Ishikawa (cell line): ENCODE data around the gene CYB561.

ENCODE experiments used
- CEBPB ChIP-seq: IDR thresholded peaks from 2 replicates; pipeline ENCODE4 v1.6.1; 2012
- CREB1 ChIP-seq: IDR thresholded peaks from 2 replicates; pipeline ENCODE4 v1.6.1; 2012; ENCODE audit warnings: low read depth
- EGR1 ChIP-seq: IDR thresholded peaks from 2 replicates; pipeline ENCODE4 v1.6.1; 2012
- EP300 ChIP-seq: IDR thresholded peaks from 2 replicates; pipeline ENCODE4 v1.6.1; 2012; ENCODE audit warnings: borderline replicate concordance
- FOXM1 ChIP-seq: IDR thresholded peaks from 2 replicates; pipeline ENCODE4 v1.6.1; 2012; ENCODE audit warnings: low read depth, borderline replicate concordance
- NFIC ChIP-seq: IDR thresholded peaks from 2 replicates; pipeline ENCODE4 v1.6.1; 2012
- RAD21 ChIP-seq: IDR thresholded peaks from 2 replicates; pipeline ENCODE4 v1.6.1; 2012; ENCODE audit warnings: low read depth
- TAF1 ChIP-seq: IDR thresholded peaks from 2 replicates; pipeline ENCODE4 v1.6.1; 2012; ENCODE audit warnings: low read depth, mild to moderate bottlenecking
- TCF12 ChIP-seq: IDR thresholded peaks from 2 replicates; pipeline ENCODE4 v1.6.1; 2012; ENCODE audit warnings: low read depth
- YY1 ChIP-seq: IDR thresholded peaks from 2 replicates; pipeline ENCODE4 v1.6.1; 2012; ENCODE audit warnings: low read depth
- ZBTB7A ChIP-seq: IDR thresholded peaks from 2 replicates; pipeline ENCODE4 v1.6.1; 2012; ENCODE audit warnings: low read depth
- TF ChIP-seq, protein P1 (sequence below): IDR thresholded peaks from 2 replicates; pipeline ENCODE4 v1.6.1; 2012; ENCODE audit warnings: low read depth, mild to moderate bottlenecking
- TF ChIP-seq, protein P2 (sequence below): IDR thresholded peaks from 2 replicates; pipeline ENCODE4 v1.6.1; 2012
- TF ChIP-seq, protein P3 (sequence below): IDR thresholded peaks from 2 replicates; pipeline ENCODE4 v1.6.1; 2012

DNA sequence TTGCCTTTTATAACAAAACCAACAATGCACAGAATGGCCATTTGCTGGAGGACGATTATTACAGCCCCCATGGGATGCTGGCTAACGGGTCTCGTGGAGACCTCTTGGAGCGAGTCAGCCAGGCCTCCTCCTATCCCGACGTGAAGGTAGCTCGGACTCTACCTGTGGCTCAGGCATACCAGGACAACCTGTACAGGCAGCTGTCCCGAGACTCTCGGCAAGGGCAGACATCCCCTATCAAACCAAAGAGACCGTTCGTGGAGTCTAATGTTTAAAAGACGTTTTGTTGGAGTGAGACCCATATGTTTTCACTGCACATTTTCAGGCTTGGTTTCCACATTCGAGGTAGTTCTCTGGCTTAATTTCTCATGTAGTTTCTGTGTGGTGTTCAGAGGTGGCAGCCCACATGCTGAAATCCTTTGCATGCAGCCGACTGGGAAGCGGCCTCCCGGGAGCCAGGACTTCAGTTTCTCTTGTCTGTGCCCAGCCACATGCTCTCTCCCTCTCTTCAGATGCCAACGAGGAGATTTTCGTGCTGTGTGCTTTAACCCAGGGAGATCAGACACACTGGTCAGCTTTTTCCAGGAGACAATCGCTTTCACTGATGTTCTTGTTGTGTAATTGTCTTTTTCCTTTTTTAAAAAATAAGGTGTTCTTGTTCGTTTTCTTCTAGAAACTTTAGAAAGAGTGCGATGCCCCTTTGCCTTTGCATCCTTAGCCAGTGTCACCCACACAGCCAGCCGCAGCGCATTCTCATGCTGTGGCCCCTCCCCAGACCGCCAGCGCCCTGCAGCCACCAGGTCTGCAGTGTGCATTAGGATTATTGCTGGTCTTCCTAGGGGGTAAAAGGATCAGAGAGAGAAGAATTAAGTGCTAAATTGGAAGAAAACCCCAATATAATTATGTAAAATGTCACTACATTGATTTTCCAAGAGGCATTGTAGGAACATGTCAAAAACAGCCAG is 24.1 kb downstream of the CYB561 start:
- TF ChIP-seq RAD21, result no peak
- no peak for TF ChIP-seq TCF12
- TF ChIP-seq FOXM1, result no peak
- no peak for TF ChIP-seq EGR1
- TF ChIP-seq, protein P1, sequence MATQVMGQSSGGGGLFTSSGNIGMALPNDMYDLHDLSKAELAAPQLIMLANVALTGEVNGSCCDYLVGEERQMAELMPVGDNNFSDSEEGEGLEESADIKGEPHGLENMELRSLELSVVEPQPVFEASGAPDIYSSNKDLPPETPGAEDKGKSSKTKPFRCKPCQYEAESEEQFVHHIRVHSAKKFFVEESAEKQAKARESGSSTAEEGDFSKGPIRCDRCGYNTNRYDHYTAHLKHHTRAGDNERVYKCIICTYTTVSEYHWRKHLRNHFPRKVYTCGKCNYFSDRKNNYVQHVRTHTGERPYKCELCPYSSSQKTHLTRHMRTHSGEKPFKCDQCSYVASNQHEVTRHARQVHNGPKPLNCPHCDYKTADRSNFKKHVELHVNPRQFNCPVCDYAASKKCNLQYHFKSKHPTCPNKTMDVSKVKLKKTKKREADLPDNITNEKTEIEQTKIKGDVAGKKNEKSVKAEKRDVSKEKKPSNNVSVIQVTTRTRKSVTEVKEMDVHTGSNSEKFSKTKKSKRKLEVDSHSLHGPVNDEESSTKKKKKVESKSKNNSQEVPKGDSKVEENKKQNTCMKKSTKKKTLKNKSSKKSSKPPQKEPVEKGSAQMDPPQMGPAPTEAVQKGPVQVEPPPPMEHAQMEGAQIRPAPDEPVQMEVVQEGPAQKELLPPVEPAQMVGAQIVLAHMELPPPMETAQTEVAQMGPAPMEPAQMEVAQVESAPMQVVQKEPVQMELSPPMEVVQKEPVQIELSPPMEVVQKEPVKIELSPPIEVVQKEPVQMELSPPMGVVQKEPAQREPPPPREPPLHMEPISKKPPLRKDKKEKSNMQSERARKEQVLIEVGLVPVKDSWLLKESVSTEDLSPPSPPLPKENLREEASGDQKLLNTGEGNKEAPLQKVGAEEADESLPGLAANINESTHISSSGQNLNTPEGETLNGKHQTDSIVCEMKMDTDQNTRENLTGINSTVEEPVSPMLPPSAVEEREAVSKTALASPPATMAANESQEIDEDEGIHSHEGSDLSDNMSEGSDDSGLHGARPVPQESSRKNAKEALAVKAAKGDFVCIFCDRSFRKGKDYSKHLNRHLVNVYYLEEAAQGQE, result no peak
- TF ChIP-seq CREB1, result no peak
- TF ChIP-seq, protein P2, sequence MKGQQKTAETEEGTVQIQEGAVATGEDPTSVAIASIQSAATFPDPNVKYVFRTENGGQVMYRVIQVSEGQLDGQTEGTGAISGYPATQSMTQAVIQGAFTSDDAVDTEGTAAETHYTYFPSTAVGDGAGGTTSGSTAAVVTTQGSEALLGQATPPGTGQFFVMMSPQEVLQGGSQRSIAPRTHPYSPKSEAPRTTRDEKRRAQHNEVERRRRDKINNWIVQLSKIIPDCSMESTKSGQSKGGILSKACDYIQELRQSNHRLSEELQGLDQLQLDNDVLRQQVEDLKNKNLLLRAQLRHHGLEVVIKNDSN, result no peak
- TF ChIP-seq YY1, result no peak
- TF ChIP-seq TAF1, result no peak
- no peak for TF ChIP-seq NFIC
- no peak for TF ChIP-seq EP300
- TF ChIP-seq, protein P3, sequence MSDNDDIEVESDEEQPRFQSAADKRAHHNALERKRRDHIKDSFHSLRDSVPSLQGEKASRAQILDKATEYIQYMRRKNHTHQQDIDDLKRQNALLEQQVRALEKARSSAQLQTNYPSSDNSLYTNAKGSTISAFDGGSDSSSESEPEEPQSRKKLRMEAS, result no peak
- TF ChIP-seq ZBTB7A, result no peak
- TF ChIP-seq CEBPB, result no peak
